HG02938 (cell line): ENCODE results near the gene PMM2.
A peak's percentile ranks its signal among the peaks of the same experiment; 100 is the strongest.
"Not testable (repeated sequence)": the region's sequence is repeated elsewhere in the genome, so short reads cannot be mapped to it uniquely, and the experiment has no call there.

Source experiments
- ATAC-seq: cut with Tn5 transposase; IDR thresholded peaks from one replicate; pipeline ENCODE4 v1.9.1; 2021; ENCODE audit warnings: mild to moderate bottlenecking, moderate library complexity; ENCODE audit not compliant: unreplicated experiment

Gene PMM2

DNA sequence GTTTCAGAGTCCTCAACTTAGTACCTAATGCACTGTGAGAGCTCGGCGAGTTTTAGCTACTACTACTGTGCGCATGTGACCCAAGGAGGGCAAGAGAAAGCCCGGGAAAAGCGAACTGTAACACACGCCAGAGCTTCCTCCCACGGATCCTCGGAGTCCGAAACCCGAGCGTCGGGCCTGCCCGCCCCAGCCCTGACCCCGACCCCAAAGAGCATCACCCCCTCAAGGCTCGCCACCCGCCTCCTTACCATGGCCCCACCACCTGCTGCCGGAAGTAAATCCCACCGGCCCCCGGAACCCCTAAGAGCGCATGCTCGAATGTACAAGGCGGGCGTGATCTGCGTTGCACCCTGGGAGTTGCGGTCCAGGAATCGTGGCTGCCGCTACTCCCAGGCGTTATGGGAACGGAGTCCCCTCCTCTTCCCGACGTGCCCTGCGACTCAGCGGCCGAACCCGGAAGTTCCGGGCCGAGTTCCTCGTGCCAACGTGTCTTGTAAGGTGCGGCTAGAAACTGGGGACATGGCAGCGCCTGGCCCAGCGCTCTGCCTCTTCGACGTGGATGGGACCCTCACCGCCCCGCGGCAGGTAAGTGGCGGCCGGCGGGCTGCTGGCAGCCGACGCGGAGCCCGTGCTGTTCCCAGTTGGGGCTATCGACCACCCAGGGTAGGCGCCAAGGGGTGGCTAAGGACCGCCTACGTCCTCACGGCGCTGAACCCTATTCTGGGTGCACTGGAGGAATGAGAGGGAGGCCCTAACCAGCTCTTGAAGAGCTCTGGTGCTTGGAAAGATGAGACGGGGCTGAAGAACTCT is at the start of gene PMM2, which contains the start of gene TMEM186:
TSS of gene PMM2 (plus strand) at position 476 of the 810 bp plus-strand sequence. CDS start at position 520, 44 bp downstream.
TSS of gene TMEM186 (minus strand) at position 276 of the 810 bp plus-strand sequence. CDS start at position 251, 25 bp downstream.
- ATAC-seq = peak; percentile 87

DNA sequence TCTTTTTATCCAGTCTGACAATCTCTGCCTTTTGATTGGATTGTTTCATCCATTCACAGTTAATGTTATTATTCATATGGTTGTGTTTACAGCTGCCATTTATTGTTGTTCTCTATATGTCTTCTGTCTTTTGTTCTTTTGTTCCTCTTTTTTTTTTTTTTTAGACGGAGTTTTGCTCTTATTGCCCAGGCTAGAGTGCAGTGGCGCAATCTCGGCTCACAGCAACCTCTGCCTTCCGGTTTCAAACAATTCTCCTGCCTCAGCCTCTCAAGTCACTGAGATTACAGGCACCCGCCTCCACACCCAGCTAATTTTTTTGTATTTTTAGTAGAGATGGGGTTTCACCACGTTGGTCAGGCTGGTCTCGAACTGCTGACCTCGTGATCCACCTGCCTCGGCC is 48.7 kb upstream of the PMM2 start:
- not testable (repeated sequence) for ATAC-seq

DNA sequence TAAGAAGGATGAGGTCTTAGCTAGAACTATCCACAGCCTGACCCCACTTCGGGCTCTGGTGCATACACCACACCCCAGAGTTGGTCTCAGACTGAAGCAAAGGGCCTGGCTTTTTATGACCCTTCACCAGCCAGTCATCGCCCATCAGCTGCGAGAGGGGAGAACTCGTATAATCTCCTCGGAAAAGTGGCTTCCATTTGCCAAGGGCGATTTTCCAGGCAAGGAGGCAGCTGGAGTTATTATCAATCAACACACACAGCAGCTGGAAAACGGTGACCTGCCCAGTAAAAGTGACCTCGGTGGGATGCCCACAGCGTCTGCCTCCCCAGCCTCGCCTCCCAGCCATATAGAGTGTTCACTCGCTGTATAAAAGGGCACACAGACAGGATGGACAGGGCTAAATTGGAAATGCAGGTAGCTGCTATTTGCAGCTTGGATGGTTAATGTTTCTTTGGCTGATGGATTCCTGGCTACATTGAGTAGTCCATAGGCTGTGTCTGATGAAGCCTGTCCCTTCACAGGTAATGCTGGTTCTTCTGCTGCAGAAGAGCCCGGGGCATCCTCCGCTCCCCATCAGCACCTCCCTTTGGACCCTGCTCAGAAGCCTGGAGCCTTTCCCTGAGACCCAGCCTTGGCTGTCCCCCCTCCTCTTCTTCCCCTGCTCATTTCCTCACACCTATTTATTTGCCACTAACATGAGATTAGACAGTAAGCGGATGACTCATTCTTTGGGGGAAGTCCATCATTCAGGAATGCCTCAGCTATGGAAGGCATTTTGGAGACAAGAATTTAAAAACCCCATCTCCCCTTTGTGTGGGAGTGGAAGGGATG is 45.9 kb upstream of the PMM2 start:
- no peak for ATAC-seq

DNA sequence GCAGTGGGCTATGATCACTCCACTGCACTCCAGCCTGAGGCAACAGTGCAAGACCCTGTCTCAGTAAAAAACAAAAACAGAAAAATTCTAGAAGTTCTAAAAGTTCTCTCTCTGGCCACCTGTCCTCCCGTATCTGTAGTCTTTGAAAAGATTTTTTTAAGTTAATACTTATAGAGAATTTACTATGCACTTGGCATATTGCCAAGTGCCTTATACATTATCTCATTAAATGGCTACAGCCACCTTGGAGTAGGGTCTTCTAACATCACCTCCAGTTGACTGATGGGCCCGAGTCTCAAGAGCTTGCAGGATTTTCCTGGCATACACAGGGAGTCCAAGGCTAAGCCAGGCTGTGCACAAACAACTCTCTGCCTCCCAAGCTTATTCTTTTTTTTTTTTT is 44.9 kb upstream of the PMM2 start:
- no peak for ATAC-seq

DNA sequence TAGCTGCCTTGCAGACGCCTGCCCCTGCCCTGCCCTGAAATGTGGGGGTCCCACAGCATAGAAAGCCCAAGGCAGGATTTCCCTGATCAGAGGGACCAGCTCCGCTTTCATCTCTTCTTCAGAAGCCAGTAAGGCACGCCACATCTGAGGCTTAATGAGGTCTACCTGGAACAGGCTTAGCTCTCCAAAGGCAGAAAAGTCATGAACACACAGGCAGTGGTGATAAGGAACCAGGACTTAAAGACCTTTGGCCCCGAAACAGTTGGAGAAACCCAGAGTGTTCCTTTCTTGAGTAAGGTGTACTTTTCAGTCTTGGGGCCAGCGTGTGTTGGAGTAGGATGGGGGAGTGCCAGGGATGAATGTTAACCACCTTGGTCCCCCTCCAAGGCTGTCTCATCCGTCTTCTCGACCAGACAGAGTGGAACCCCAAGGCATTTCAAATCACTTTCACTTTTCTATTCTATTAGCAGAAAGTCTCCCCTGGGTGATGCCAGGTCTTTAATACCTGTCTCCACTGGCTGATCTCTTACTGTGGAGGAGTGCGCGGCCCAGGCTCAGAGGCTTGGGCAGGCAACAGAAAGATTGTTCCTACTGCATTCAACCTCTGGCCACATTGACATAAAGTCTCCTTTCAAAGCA is 44.1 kb upstream of the PMM2 start:
- no peak for ATAC-seq

DNA sequence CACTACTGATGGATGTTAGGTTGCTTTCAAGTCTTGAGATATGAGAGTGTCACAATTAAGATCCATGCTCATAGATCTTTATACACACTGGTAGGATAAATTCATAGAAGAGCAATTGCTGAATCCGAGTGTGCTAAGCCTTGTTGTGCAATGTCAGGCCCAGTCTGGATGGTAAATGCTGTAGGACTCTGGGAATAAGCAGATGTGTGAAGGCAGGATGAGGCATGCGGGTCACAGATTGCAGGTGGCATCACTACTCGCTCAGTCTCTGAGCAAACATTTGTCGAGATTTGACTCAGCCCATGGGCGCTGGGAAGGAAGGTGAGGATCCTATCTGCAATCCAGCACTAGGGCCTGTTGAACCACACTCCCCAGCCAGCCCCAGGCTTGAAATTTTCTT is 40.9 kb upstream of the PMM2 start:
- no peak for ATAC-seq

DNA sequence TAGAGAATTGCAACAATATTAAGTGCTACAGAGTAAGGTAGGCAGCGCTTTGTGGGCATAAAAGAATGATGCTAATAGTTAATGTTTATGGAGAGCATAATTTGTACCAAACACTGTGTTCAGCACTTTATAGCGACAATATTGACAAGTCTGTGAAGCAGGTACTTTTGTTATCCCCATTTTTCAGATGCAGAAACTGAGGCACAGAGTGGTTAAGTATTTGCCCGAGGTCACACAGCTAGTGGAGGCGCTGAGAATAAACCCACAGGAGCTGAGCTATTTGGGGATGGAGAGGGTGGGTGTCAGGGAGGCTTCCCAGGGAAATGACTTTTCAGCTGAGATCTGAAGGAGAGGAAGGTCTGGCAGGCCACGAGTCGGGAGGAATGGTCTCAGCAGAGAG is 39.6 kb upstream of the PMM2 start:
- no peak for ATAC-seq

DNA sequence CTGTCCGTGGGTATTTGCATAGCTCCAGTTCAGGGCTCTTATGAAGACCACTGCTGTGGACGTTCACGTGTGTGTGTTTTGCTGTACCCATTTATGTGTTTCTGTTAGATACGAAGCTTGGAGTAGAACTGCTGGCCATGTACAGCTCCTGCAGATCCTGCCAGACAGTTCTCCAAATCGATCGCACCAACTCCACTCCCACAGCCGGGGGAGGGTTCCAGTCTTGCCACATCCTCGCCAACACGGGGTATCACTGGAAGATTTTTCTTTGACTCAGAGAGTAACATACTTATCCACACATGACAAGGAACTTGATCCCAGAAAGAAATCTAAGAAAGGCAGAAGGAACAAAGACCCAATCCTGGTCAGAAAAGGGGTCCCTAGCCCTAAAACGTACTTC is 37.6 kb upstream of the PMM2 start:
- no peak for ATAC-seq

DNA sequence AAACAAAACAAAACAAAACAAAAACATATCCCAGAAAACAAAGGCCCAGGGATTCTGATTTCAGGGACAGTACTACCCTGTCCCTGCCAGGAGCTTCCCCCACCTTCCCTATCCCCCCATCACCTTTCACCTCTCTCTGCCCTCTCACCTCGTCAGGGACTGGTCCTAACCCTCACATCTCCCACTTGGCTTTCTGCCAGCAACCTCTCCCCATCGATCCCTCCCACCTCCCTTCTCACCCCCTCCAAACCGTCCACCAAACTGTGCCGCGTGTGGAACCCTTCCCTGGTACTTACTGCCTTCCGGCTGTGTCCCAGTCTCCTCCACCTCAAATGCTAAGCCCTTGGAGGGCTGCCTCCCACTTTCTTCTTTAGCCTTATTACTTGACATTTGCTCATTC is 36.6 kb upstream of the PMM2 start:
- ATAC-seq = no peak

DNA sequence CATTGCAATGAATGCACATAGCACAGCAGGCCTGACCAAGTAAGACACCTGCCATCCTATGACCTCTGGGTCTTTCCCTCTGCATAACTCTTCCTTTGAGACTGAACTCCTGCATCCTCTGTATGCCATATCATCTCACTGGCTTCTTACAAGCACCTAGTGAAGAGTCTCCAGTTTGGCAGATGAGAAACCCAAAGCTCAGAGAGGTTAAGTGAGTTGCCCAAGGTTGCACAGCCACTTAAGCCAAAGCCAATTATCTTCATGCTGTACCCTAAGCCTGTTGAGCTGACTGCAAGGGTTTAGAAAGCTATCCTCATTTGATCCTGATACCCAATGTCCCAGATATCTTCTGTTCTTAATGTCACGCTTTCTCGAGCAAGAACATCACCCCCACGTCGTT is 35.4 kb upstream of the PMM2 start:
- ATAC-seq = no peak

DNA sequence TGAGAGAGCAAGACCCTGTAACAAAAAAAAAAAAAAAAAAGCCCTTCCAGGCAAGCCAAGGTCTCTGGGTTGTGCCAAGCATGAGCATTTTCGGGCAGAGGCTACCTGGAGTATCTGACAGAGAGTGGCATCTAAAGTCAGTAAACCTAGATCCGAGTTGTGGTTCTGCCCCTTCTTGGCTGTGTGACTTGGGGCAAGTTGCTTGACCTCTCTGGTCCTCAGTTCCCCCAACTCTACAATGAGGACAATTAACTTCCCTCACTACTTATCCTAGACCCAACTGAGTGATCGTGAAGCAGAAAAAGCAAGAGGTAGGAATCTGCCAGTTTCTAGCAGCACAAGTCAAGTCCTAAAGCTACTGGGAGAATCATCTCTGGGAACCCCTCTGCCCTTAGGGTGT is 34.6 kb upstream of the PMM2 start:
- no peak for ATAC-seq

DNA sequence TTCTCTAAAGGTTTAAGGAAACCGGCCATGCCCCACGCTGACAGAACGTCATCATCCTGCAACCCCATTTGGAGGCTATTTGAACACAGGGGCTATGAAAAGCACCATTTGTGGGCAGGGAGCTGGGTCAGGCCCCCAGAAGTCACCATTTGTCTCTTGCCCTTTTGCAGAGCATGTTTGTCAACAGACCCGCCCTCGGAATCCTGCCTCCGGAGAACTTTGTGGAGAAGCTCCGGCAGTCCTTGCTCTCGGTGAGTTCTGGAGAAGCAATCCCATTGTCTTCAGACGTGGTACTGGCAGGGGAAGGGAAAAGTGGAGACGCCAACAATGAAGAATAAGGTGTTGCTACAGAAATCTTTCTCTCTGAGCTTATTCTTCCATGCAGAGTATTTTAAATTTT is 33.7 kb upstream of the PMM2 start:
- no peak for ATAC-seq

DNA sequence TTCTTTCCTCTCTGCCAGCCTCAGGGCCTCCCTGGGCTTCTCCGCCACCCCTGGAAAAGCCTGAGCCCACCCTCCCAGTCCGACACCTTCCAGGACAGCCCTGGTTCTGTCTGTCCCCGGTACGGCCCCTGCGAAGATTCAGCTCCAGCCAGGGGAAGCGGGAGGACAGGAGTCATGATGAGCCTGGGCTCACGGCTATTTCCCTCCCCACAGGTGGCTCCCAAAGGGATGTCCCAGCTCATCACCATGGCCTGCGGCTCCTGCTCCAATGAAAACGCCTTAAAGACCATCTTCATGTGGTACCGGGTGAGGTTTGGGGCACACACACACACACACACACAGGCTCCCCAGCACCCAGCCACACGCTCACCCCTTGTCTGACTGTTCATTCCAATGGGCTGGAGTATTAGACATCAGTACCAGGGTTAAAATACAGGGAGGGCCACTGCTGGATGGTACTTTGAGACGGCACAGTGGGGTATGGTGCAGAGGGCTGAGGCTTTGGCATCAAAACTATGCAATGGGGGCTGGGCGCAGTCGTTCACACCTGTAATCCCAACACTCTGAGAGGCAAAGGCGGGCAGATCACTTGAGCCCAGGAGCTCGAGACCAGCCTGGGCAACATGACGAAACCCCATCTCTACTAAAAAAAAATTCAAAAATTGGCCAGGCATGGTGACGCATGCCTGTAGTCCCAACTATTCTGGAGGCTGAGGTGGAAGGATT is 33.0 kb upstream of the PMM2 start:
- ATAC-seq = no peak

DNA sequence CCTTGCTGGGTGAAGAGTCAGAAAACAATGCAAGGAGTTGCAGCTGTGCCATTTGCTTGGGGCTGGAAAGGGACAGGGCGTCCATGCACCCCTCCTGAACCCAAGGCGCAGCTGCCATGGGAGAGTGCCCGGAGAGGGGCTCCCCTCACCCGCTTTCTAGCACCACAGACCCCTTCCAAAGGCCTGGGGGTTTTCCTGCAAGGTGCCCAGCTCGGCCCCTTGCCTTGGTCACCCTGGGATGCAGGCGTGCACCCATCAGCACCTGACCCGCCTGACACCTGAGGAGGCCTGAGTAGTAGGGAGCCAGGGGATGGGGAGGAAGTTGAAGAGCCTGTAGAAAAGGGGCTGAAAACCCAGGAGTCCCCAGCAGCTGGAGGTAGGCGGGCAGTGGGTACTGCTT is 30.5 kb upstream of the PMM2 start:
- no peak for ATAC-seq

DNA sequence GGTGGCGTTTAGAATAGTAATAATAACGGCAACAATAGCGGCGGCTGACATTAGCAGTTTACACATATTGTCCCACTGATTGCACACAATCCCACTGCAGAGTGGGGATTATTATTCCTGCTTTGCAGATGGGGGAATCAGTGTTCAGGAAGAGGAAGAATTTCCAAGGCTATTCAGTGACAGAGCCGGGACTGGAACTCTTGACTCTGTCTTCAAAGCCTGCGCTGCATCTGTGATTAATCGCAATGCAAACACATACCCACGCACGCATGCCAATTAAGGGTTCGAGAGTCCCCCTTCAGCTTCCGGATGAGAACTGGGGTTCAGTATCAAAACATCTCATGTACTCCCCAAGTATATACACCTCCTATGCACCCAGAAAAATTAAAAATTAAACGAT is 29.4 kb upstream of the PMM2 start:
- ATAC-seq = no peak

DNA sequence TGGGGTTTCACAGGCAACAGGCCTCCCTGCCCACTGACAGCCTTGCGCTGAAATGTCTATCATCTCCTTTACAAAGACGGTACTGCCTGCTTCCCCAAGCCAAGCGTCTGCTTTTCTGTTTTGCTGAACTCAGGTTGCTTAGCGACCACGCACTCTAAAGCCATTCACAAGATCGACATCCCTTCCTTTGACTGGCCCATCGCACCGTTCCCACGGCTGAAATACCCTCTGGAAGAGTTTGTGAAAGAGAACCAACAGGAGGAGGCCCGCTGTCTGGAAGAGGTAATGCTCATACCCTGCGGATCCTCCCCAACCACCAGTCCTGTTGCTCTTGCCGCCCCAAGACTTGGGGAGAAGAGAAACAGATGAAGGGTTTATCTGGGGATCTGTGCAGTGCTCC is 28.9 kb upstream of the PMM2 start:
- ATAC-seq = no peak

DNA sequence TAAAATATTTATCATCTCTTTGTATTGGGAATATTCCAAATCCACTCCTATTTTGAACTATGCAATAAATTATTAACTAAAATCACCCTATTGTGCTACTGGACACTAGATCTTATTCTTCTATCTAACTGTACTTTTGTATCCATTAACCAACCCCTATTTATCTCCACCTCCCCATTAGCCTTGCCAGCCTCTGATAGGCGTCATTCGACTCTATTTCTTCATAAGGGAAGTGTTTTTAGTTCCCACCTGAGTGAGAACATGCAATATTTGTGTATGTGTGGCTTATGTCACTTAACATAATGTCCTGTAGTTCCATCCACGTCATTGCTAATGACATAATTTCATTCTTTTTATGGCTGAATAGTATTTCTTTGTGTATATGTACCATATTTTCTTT is 24.1 kb upstream of the PMM2 start:
- no peak for ATAC-seq

DNA sequence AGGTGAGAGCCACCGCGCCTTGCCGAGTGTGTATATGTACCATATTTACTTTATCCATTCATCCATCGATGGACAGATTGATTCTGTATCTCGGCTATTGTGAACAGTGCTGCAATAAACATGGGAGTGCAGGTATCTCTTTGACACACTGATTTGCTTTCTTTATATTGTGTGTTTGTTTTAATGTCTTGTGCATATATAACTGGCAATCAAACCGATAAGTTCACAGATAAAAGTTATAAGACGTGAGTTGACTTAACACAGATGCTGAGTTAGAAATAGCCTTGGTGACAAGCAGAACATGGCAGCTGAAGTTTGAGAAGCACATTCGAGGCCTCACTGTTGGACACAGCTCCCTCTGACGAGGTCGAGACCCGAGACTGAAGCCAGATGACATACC is 23.4 kb upstream of the PMM2 start:
- no peak for ATAC-seq

DNA sequence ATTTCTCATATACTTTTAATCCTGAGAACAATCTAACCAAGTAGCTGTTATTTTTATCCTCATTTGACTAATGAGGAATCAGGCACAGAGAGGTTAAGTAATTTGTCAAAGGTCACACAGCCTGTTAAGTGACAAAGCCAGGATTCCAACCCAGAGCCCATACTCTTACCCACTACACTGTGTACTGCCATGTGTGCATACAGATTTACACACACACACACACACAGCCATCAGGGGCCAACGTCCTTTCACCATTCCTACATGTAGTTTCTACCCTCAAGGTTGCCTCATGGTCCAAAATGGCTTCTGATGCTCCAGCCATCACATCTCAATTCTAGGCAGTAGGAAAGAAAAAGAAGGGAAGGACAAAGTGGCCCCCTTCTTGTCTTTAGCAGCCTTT is 22.3 kb upstream of the PMM2 start:
- no peak for ATAC-seq

DNA sequence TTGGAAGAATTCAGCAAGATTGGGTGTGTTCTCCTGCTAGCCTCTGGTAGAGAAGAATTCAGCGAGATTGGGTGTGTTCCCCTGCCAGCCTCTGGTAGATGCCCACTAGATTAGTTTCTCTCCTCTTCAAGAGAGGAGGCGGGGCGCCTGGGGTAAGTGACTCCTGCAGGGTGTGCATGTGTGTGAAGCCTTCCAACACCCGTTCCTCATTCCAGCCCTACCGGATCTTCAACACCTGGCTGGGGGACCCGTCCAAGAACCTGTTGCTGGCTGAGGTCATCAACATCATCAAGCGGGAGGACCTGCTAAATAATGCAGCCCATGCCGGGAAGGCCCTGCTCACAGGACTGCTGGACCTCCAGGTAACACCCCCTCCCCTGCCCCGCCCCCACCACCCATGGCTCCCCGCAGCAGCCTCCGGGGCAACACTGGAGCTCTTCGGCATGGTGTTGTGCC is 21.5 kb upstream of the PMM2 start:
- no peak for ATAC-seq

DNA sequence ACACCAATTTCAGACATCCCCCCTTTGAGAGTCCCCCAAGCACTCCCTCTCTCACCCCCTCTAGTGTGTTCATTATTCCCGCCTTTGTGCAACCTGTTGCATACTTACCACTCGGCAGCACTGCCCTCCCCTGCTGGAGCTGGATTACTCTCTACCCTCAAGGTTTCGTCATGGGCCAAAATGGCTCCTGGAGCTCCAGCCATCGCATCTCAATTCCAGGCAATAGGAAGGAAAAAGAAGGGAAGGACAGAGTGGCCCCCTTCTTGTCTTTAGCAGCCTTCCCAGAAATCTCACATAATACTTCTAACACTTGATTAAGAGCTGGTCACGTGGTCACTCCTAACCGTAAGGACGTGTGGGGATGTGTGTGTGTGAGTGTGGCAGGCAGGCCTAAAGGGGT is 20.4 kb upstream of the PMM2 start:
- ATAC-seq = no peak
